H9 (cell line): ENCODE results near the gene ARMCX2. TPM values are rescaled to one million over a fixed set of nuclear protein-coding genes. Genes with fewer than 3 reads are reported as not detected.

Experiments used
- DNase-seq: peaks from one replicate; pipeline ENCODE4 v3.0.0-alpha.2; 2017
- H2AFZ ChIP-seq: one replicate; pipeline ENCODE4 v1.6.1; 2013; ENCODE audit warnings: mild to moderate bottlenecking, low read length, control low read depth, moderate library complexity
- H2AK5ac ChIP-seq: 2 replicates; pipeline ENCODE4 v1.6.1; 2013; ENCODE audit warnings: low read length, control low read depth, mixed read lengths; ENCODE audit not compliant: insufficient read length
- H2BK120ac ChIP-seq: one replicate; pipeline ENCODE4 v1.6.1; 2013; ENCODE audit warnings: low read depth, mild to moderate bottlenecking, low read length, control low read depth, inconsistent platforms; ENCODE audit not compliant: poor library complexity, severe bottlenecking
- H2BK12ac ChIP-seq: 2 replicates; pipeline ENCODE4 v1.6.1; 2013; ENCODE audit warnings: low read length, control low read depth, mixed read lengths, low read depth; ENCODE audit not compliant: insufficient read length
- H2BK15ac ChIP-seq: 2 replicates; pipeline ENCODE4 v1.6.1; 2013; ENCODE audit warnings: low read depth, low read length, control low read depth
- H2BK20ac ChIP-seq: one replicate; pipeline ENCODE4 v1.6.1; 2013; ENCODE audit warnings: low read depth, mild to moderate bottlenecking, low read length, control low read depth, inconsistent platforms; ENCODE audit not compliant: poor library complexity, severe bottlenecking
- H2BK5ac ChIP-seq: 2 replicates; pipeline ENCODE4 v1.6.1; 2013; ENCODE audit warnings: low read length, control low read depth, mixed read lengths; ENCODE audit not compliant: insufficient read length
- H3K14ac ChIP-seq: 2 replicates; pipeline ENCODE4 v1.6.1; 2013; ENCODE audit warnings: low read length, control low read depth; ENCODE audit not compliant: insufficient read depth
- H3K18ac ChIP-seq: 2 replicates; pipeline ENCODE4 v1.6.1; 2013; ENCODE audit warnings: low read depth, mild to moderate bottlenecking, mixed read lengths, low read length, control low read depth; ENCODE audit not compliant: insufficient read length
- H3K23ac ChIP-seq: 2 replicates; pipeline ENCODE4 v1.6.1; 2013; ENCODE audit warnings: low read length, control low read depth, mixed read lengths, low read depth; ENCODE audit not compliant: insufficient read length
- H3K23me2 ChIP-seq: 2 replicates; pipeline ENCODE4 v1.6.1; 2013; ENCODE audit warnings: low read depth, mild to moderate bottlenecking, mixed read lengths, low read length, control low read depth; ENCODE audit not compliant: insufficient read length, poor library complexity, severe bottlenecking
- H3K27ac ChIP-seq: 2 replicates; pipeline ENCODE4 v1.5.1; 2013; ENCODE audit warnings: low read length, control low read depth, mixed read lengths, low read depth; ENCODE audit not compliant: insufficient read length
- H3K27me3 ChIP-seq: 2 replicates; pipeline ENCODE4 v1.6.1; 2013; ENCODE audit warnings: low read length, control low read depth, inconsistent platforms; ENCODE audit not compliant: insufficient read depth
- H3K4ac ChIP-seq: 2 replicates; pipeline ENCODE4 v1.6.1; 2013; ENCODE audit warnings: low read depth, mild to moderate bottlenecking, control low read depth, inconsistent platforms, low read length, moderate library complexity
- H3K4me1 ChIP-seq: 2 replicates; pipeline ENCODE4 v1.6.1; 2013; ENCODE audit warnings: low read length, control low read depth, inconsistent platforms; ENCODE audit not compliant: insufficient read depth
- H3K4me2 ChIP-seq: 2 replicates; pipeline ENCODE4 v1.6.1; 2013; ENCODE audit warnings: low read length, control low read depth, mixed read lengths; ENCODE audit not compliant: insufficient read length, insufficient read depth
- H3K56ac ChIP-seq: 2 replicates; pipeline ENCODE4 v1.6.1; 2013; ENCODE audit warnings: low read depth, mild to moderate bottlenecking, mixed read lengths, low read length, control low read depth; ENCODE audit not compliant: insufficient read length
- H3K79me1 ChIP-seq: 2 replicates; pipeline ENCODE4 v1.6.1; 2013; ENCODE audit warnings: low read depth, mild to moderate bottlenecking, moderate library complexity, low read length, control low read depth, inconsistent platforms; ENCODE audit not compliant: insufficient read depth, poor library complexity, severe bottlenecking
- H3K79me2 ChIP-seq: 2 replicates; pipeline ENCODE4 v1.6.1; 2013; ENCODE audit warnings: low read length, control low read depth, inconsistent platforms; ENCODE audit not compliant: insufficient read depth
- H3K9ac ChIP-seq: 2 replicates; pipeline ENCODE4 v1.6.1; 2013; ENCODE audit warnings: low read length, control low read depth, mixed read lengths; ENCODE audit not compliant: insufficient read length; ENCODE audit errors: extremely low read depth
- H3K9me3 ChIP-seq: one replicate; pipeline ENCODE4 v1.6.1; 2013; ENCODE audit warnings: low read depth, low read length, inconsistent platforms; ENCODE audit not compliant: control insufficient read depth
- H3T11ph ChIP-seq: one replicate; pipeline ENCODE4 v1.6.1; 2013; ENCODE audit warnings: mild to moderate bottlenecking, low read length, control low read depth, inconsistent platforms
- H4K20me1 ChIP-seq: one replicate; pipeline ENCODE4 v1.6.1; 2013; ENCODE audit not compliant: control insufficient read depth, insufficient read length, insufficient read depth
- H4K5ac ChIP-seq: 2 replicates; pipeline ENCODE4 v1.6.1; 2013; ENCODE audit warnings: low read depth, mild to moderate bottlenecking, mixed read lengths, low read length, control low read depth; ENCODE audit not compliant: insufficient read length
- H4K8ac ChIP-seq: replicated peaks from 2 replicates; pipeline ENCODE4 v1.6.1; 2013; ENCODE audit warnings: low read length, control low read depth, mixed read lengths, low read depth; ENCODE audit not compliant: insufficient read length
- H4K91ac ChIP-seq: 2 replicates; pipeline ENCODE4 v1.6.1; 2013; ENCODE audit warnings: low read depth, mild to moderate bottlenecking, moderate library complexity, mixed read lengths, low read length, control low read depth; ENCODE audit not compliant: insufficient read length
- H3K27ac Mint-ChIP-seq, 3 experiments: 2 replicates in 2 of 3; 3 replicates in 1 of 3; pipeline ENCODE4 v1.8.0; 2020 to 2021; ENCODE audit warnings: mixed read lengths in 3 of 3, mild to moderate bottlenecking in 1 of 3, moderate library complexity in 1 of 3
- H3K27me3 Mint-ChIP-seq: 2 replicates; pipeline ENCODE4 v1.8.0; 2021; ENCODE audit warnings: low read depth, mild to moderate bottlenecking, moderate library complexity, mixed read lengths
- H3K36me3 Mint-ChIP-seq, 3 experiments: 2 replicates in 2 of 3; 3 replicates in 1 of 3; pipeline ENCODE4 v1.8.0; 2020 to 2021; ENCODE audit warnings: low read depth in 3 of 3, mixed read lengths in 3 of 3; ENCODE audit not compliant: insufficient read depth in 1 of 3
- H3K4me1 Mint-ChIP-seq, 2 experiments: 2 replicates each; pipeline ENCODE4 v1.8.0; 2020; ENCODE audit warnings: mixed read lengths in 2 of 2
- H3K4me3 Mint-ChIP-seq, 2 experiments: 2 replicates in 1 of 2; 3 replicates in 1 of 2; pipeline ENCODE4 v1.8.0; 2020 to 2021; ENCODE audit warnings: mild to moderate bottlenecking in 2 of 2, mixed read lengths in 2 of 2, moderate library complexity in 1 of 2
- H3K9me3 Mint-ChIP-seq, 2 experiments: 2 replicates in 1 of 2; 3 replicates in 1 of 2; pipeline ENCODE4 v1.8.0; 2020; ENCODE audit warnings: mild to moderate bottlenecking in 2 of 2, mixed read lengths in 2 of 2, moderate library complexity in 1 of 2
- CTCF ChIP-seq: fragments of 200-600 bp; sonication (generic); conservative IDR thresholded peaks from 3 replicates; pipeline ENCODE4 v1.8.0; 2021; ENCODE audit warnings: antibody characterized with exemption, mild to moderate bottlenecking
- WGBS: extraction: QIAGEN DNeasy Blood & Tissue Kit; methylation state at CpG from one replicate; pipeline ENCODE4 v1.1.7; 2013; ENCODE audit warnings: missing lambda C conversion rate, low lambda C conversion rate, mixed read lengths; ENCODE audit not compliant: insufficient read length; ENCODE audit errors: extremely low coverage; 5-methylcytosine and 5-hydroxymethylcytosine counted together
- total RNA-seq: library from RNA; stranded (reverse); gene quantifications from 2 replicates; pipeline ENCODE4 v1.2.1, GENCODE V29; 2021

Gene ARMCX2
- total RNA-seq, 1 experiment from 2014 or later: 108 TPM

DNA sequence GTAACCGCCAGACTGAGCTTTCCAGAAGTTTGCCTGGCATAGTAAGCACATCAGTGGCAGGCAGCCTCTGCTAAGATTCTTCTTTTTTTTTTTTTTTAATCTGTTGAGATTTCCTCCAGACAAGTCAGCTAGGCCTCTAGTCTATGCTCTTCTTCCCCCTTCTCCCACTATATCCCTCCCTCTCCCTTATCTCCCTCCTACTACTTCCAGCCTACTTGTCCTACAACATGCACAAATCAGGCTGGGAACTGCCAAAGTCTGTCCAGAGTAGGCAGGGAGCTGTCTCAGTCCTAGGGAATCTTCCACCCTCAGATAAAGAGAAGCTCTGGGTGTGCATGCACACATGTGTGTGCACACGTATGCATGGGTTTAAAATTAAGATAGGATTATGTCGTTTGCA lies 49.7 kb upstream of the ARMCX2 start:
- H3K9me3 ChIP-seq: peaks cover 28% of the 10 kb centered on the region
- no peaks in the 10 kb centered on the region for H3K79me1 ChIP-seq
- H3K4ac ChIP-seq: no peak overlapping the region
- H3K27me3 ChIP-seq: no peaks in the 10 kb centered on the region
- H2BK5ac ChIP-seq: no peak overlapping the region
- Mint-ChIP-seq H3K36me3 (peaks cover 0 to 3% (median 2%) of the 10 kb centered on the region in 3 experiments; a peak in 2 of 7 replicates), H3K27me3 (no peaks in the 10 kb centered on the region), H3K4me3 (no peak overlapping the region; a peak in 1 of 5 replicates), H3K4me1 (peaks cover 2 to 3% of the 10 kb centered on the region in 2 experiments), H3K27ac (no peak overlapping the region), H3K9me3 (peaks cover 32 to 39% of the 10 kb centered on the region in 2 experiments)
- no peaks in the 10 kb centered on the region for H3K4me1 ChIP-seq
- H2BK15ac ChIP-seq: no peak overlapping the region
- no peak overlapping the region for H4K5ac ChIP-seq
- H3K9ac ChIP-seq: no peak overlapping the region
- no peak overlapping the region for H2BK12ac ChIP-seq
- H2BK120ac ChIP-seq: no peak overlapping the region
- H3T11ph ChIP-seq: no peak overlapping the region
- H3K23ac ChIP-seq: no peak overlapping the region
- no peak overlapping the region for H3K14ac ChIP-seq
- no peaks in the 10 kb centered on the region for H4K20me1 ChIP-seq
- no peaks in the 10 kb centered on the region for H3K79me2 ChIP-seq
- no peak overlapping the region for H3K4me2 ChIP-seq
- H4K8ac ChIP-seq: no peak overlapping the region
- H3K27ac ChIP-seq: no peak overlapping the region
- no peak overlapping the region for H4K91ac ChIP-seq
- DNase-seq: no peak
- no CpG with 5 or more reads among the region's 3 CpGs for WGBS
- H2AK5ac ChIP-seq: no peak overlapping the region
- no peak overlapping the region for H3K18ac ChIP-seq
- H2BK20ac ChIP-seq: no peak overlapping the region
- H3K56ac ChIP-seq: no peak overlapping the region
- H3K23me2 ChIP-seq: no peaks in the 10 kb centered on the region
- no peak for TF ChIP-seq CTCF
- H2AFZ ChIP-seq: no peak overlapping the region
